Ovary (tissue), 9 donors: ENCODE measurements around the gene ARHGAP23. TPM values are rescaled to one million over a fixed set of nuclear protein-coding genes. Genes with fewer than 3 reads are reported as not detected.

Source experiments
- DNase-seq, 5 donors: peaks; one replicate each; pipeline ENCODE4 v3.0.0-alpha.2; 2019 to 2020
- H3K27ac ChIP-seq, 2 donors: fragments of 200-600 bp; one replicate each; pipeline versions ENCODE4 v1.5.1 to v1.8.0; 2019 to 2022
- H3K27me3 ChIP-seq: fragments of 200-600 bp; one replicate; pipeline ENCODE4 v1.8.0; 2022
- H3K36me3 ChIP-seq: fragments of 200-600 bp; sonication (generic); one replicate; pipeline ENCODE4 v1.5.1; 2019
- H3K4me1 ChIP-seq: one replicate; pipeline ENCODE4 v1.8.1; 2013; ENCODE audit warnings: mild to moderate bottlenecking, moderate library complexity; ENCODE audit not compliant: insufficient read depth
- H3K4me3 ChIP-seq: fragments of 200-600 bp; sonication (generic); one replicate; pipeline ENCODE4 v1.5.1; 2017
- H3K9me3 ChIP-seq, 2 donors: fragments of 200-600 bp in 1 of 2; sonication (generic) in 1 of 2; one replicate each; pipeline versions ENCODE4 v1.5.1 to v1.8.1; 2013 to 2019; ENCODE audit warnings: mild to moderate bottlenecking in 1 of 2, moderate library complexity in 1 of 2
- CTCF ChIP-seq, 3 donors: fragments of 450-650 bp in 2 of 3; fragments of 200-600 bp in 1 of 3; IDR thresholded peaks; one replicate each; pipeline versions ENCODE4 v1.5.1 to v1.8.0; 2016 to 2022; ENCODE audit warnings: antibody characterized with exemption in 3 of 3, mild to moderate bottlenecking in 1 of 3
- EP300 ChIP-seq: sonication (generic); formaldehyde crosslinking; IDR thresholded peaks from one replicate; pipeline ENCODE4 v1.6.1; 2017; ENCODE audit warnings: antibody characterized with exemption
- POLR2A ChIP-seq: fragments of 450-650 bp; IDR thresholded peaks from one replicate; pipeline ENCODE4 v1.6.1; 2017; ENCODE audit warnings: antibody characterized with exemption, mild to moderate bottlenecking, moderate library complexity
- WGBS, 3 donors: extraction: QIAGEN DNeasy Blood & Tissue Kit in 1 of 3; methylation state at CpG; one replicate each; pipeline versions ENCODE4 v1.1.5 to v1.1.7; 2013 to 2017; 5-methylcytosine and 5-hydroxymethylcytosine counted together
- intact Hi-C, 4 donors: fragments of 100-400 bp; cut with DNase I; formaldehyde crosslinking; loops; one replicate each; pipeline versions ENCODE4 v1.11.0 to v1.15.1; 2022 to 2023
- polyA plus RNA-seq, 2 donors: library from polyadenylated mRNA; stranded (reverse); fragments of 200-250 nt in 1 of 2; fragments of 350-450 nt in 1 of 2; fragmentation: Illumina TruSeq in 1 of 2; extraction: RNeasy Lipid Tissue Mini Kit (QIAGEN cat#74804) in 1 of 2; gene quantifications; one replicate each; pipeline ENCODE4 v1.2.3, GENCODE V29; 2013 to 2014
- total RNA-seq, 7 donors: library from RNA; depleted of rRNA in 2 of 7; stranded (reverse); fragments of >200 nt in 2 of 7; fragmentation: NEBNext Ultra II Directional in 3 of 7; extraction: Animal tissue kit (Norgen Biotek cat#: 25700) in 3 of 7; gene quantifications; one replicate each; pipeline versions ENCODE4 v1.1.0 to v1.2.4, GENCODE V29; 2016 to 2023
- donor health status: DM: no; HTN: no; CAD: no; lungs with moderate emphysema.
- donor health status: DM: no; HTN: no; CAD: no.
- donor health status: Bipolar disorder and iron deficiency.
- donor health status: DM: yes; HTN: yes; CAD: no.
- donor health status: DM: no; HTN: no; CAD: no.
- donor health status: DM: yes; HTN: yes; CAD: no.

Gene ARHGAP23
- total and polyA plus RNA-seq, 9 donors: 13.7 to 76.4 (median 45.3) TPM

- no peak for DNase-seq
- intact Hi-C loops: no loop called here
- 70 to 73% (median 72%) methylated on average over 16 of the region's 16 CpGs for WGBS, 3 donors
- no peaks in the 10 kb centered on the region for H3K9me3 ChIP-seq
- H3K4me3 ChIP-seq: no peak overlapping the region
- TF ChIP-seq POLR2A (no peak), EP300 (no peak), CTCF (IDR thresholded peaks at IDR 0.05) (no peak)
- H3K36me3 ChIP-seq: no peaks in the 10 kb centered on the region
- no peak overlapping the region for H3K27ac ChIP-seq
- H3K4me1 ChIP-seq: no peaks in the 10 kb centered on the region
- no peaks in the 10 kb centered on the region for H3K27me3 ChIP-seq
Measured at GRCh38 chr17:38404174-38404943, 23.9 kb upstream of the ARHGAP23 start.

- 83 to 91% (median 84%) methylated on average over 4 of the region's 4 CpGs for WGBS, 3 donors
- DNase-seq: no peak
Measured at GRCh38 chr17:38405654-38406053, 22.6 kb upstream of the ARHGAP23 start.

GRCh38 chr17:38410201-38410600, 18.1 kb upstream of the ARHGAP23 start:
- WGBS, 3 donors: 62 to 77% (median 70%) methylated on average over 1 of the region's 1 CpG
- Histone ChIP-seq H3K36me3 (no peaks in the 10 kb centered on the region), H3K9me3 (no peaks in the 10 kb centered on the region), H3K27me3 (no peaks in the 10 kb centered on the region), H3K4me1 (no peaks in the 10 kb centered on the region), H3K4me3 (no peak overlapping the region), H3K27ac (no peak overlapping the region)
- TF ChIP-seq CTCF (IDR thresholded peaks at IDR 0.05): no peak
- no peak for TF ChIP-seq EP300
- no peak for TF ChIP-seq POLR2A
- DNase-seq: no peak
- intact Hi-C loops: loop anchor here in 1 of 4 donors (10.0 kb wide), 1 partner anchor 55 kb away; the partner anchor contains the start of gene SOCS7

More at GRCh38 chr17:38405654-38406053, 22.6 kb upstream of the ARHGAP23 start:
- Histone ChIP-seq H3K36me3 (no peaks in the 10 kb centered on the region), H3K4me3 (no peak overlapping the region), H3K27me3 (no peaks in the 10 kb centered on the region), H3K9me3 (no peaks in the 10 kb centered on the region), H3K4me1 (no peaks in the 10 kb centered on the region), H3K27ac (no peak overlapping the region)
- TF ChIP-seq EP300 (no peak), CTCF (IDR thresholded peaks at IDR 0.05) (no peak), POLR2A (no peak)
- intact Hi-C loops: no loop called here

GRCh38 chr17:38415250-38416194, 12.7 kb upstream of the ARHGAP23 start:
- 34 to 37% (median 35%) methylated on average over 21 to 22 of the region's 22 CpGs for WGBS, 3 donors
- Histone ChIP-seq H3K36me3 (no peaks in the 10 kb centered on the region), H3K9me3 (no peaks in the 10 kb centered on the region), H3K27me3 (no peaks in the 10 kb centered on the region), H3K4me1 (peaks cover 4% of the 10 kb centered on the region), H3K4me3 (no peak overlapping the region), H3K27ac (no peak overlapping the region)
- no peak for DNase-seq
- intact Hi-C loops: loop anchor here (2.0 to 10.0 kb wide), 4 partner anchors 61 to 68 kb away; partner anchors contain the start of gene SOCS7 (in 2 of the 4)
- TF ChIP-seq POLR2A (no peak), EP300 (no peak), CTCF (IDR thresholded peaks at IDR 0.05) (no peak)
